ENCODE results near the gene CACNA2D4. TPM values are rescaled to one million over a fixed set of nuclear protein-coding genes. Genes with fewer than 3 reads are reported as not detected.

The CACNA2D4 gene
- total and polyA plus RNA-seq, 8 donors = 0.60 to 3.1 (median 2.0) TPM

DNA sequence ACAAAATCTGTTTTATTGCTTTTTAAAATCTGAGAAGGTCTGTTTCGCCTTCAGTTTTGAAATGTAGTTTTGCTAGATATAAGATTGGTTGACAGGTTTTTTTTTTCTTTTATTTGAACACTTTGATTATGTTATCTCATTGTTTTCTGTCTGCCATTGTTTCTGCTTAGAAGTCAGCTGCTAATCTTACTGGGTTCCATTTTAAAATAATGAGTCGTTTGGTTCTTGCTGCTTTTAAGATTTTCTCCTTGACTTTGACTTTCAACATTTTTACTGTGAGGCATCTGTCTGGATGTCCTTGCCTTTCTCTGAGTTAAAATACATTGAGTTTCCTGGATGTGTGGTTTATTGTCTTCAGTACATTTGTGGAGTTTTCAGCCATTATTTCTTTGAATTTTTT lies 170.8 kb downstream of the CACNA2D4 start:
- WGBS, 2 donors = 77% methylated on average over 2 of the region's 2 CpGs
- no peak for DNase-seq

DNA sequence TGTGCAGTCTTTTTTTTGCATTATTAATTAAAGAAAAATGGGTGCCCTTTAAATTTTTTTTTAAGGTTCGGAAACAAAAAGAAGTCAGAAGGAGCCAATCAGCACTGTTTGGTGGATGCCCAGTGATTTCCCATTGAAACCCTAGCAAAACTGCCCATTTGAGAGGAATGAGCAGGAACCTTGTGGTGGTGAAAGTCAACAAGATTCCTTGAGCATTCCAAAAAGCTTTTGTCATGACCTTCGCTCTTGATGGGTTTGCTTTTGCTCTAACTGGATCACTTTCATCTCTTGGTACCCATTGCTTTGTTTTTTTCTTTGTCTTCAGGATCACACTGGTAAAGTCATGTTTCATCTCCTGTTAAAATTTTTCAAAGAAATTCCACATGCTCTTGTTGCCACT lies 173.5 kb downstream of the CACNA2D4 start:
- H3K27ac ChIP-seq = no peak overlapping the region
- intact Hi-C loops (cut with DNase I) = no loop called here
- peaks cover 9 to 14% (median 14%) of the 10 kb centered on the region in 3 donors for H3K4me1 ChIP-seq
- H3K27me3 ChIP-seq = no peaks in the 10 kb centered on the region
- no peak for FAIRE-seq
- TF ChIP-seq, protein P1, sequence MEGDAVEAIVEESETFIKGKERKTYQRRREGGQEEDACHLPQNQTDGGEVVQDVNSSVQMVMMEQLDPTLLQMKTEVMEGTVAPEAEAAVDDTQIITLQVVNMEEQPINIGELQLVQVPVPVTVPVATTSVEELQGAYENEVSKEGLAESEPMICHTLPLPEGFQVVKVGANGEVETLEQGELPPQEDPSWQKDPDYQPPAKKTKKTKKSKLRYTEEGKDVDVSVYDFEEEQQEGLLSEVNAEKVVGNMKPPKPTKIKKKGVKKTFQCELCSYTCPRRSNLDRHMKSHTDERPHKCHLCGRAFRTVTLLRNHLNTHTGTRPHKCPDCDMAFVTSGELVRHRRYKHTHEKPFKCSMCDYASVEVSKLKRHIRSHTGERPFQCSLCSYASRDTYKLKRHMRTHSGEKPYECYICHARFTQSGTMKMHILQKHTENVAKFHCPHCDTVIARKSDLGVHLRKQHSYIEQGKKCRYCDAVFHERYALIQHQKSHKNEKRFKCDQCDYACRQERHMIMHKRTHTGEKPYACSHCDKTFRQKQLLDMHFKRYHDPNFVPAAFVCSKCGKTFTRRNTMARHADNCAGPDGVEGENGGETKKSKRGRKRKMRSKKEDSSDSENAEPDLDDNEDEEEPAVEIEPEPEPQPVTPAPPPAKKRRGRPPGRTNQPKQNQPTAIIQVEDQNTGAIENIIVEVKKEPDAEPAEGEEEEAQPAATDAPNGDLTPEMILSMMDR (IDR thresholded peaks at IDR 0.05) = no peak
- ATAC-seq = no peak
- H3K36me3 ChIP-seq = no peaks in the 10 kb centered on the region
- no peak overlapping the region for H3K4me3 ChIP-seq
- WGBS, 2 donors = 96 to 98% methylated on average over 2 of the region's 2 CpGs
- no peak for DNase-seq
- no peaks in the 10 kb centered on the region for H3K9me3 ChIP-seq

More for the DNA sequence above, 170.8 kb downstream of the CACNA2D4 start:
- no peaks in the 10 kb centered on the region for H3K27me3 ChIP-seq
- ATAC-seq (no peak), FAIRE-seq (no peak)
- no peaks in the 10 kb centered on the region for H3K36me3 ChIP-seq
- peaks cover 0 to 3% (median 0%) of the 10 kb centered on the region in 3 donors for H3K4me1 ChIP-seq
- no peak overlapping the region for H3K4me3 ChIP-seq
- H3K27ac ChIP-seq = no peak overlapping the region
- no peaks in the 10 kb centered on the region for H3K9me3 ChIP-seq
- TF ChIP-seq, protein P1 (IDR thresholded peaks at IDR 0.05) = no peak
- intact Hi-C loops (cut with DNase I) = no loop called here

Other genes with a start within 250 kb of the CACNA2D4 start
- gene ADIPOR2, start 227.6 kb downstream of the CACNA2D4 start, total RNA-seq = 10 to 100 TPM; 19.2 to 27.5 (median 24.6) TPM
- gene ADIPOR2, start 227.6 kb downstream of the CACNA2D4 start, polyA plus RNA-seq = 10 to 100 TPM; 10.4 to 21.6 TPM
- not detected for gene LRTM2, start 98.1 kb downstream of the CACNA2D4 start, total RNA-seq
- gene LRTM2, start 98.1 kb downstream of the CACNA2D4 start, polyA plus RNA-seq = not detected
- gene DCP1B, start 85.8 kb upstream of the CACNA2D4 start, total RNA-seq = 1 to 10 TPM; 5.3 to 7.1 (median 6.6) TPM
- gene DCP1B, start 85.8 kb upstream of the CACNA2D4 start, polyA plus RNA-seq = 1 to 10 TPM; 3.4 to 7.5 TPM
- 1 to 10 TPM; 1.2 to 2.6 (median 1.7) TPM for gene CACNA1C, start 134.3 kb upstream of the CACNA2D4 start, total RNA-seq
- gene CACNA1C, start 134.3 kb upstream of the CACNA2D4 start, polyA plus RNA-seq = 1 to 10 TPM; 3.3 to 3.8 TPM